Measurements from ENCODE around the gene PIGM.

GRCh38 chr1:160017592-160017991, 14.2 kb downstream of the PIGM start:
- no peak for TF ChIP-seq CTCF (IDR thresholded peaks at IDR 0.05)
- TF ChIP-seq POLR2A (IDR thresholded peaks at IDR 0.05), result no peak

Data from right lobe of liver (tissue), 4 donors.